H54 (cell line): Measurements from ENCODE around the gene EDN2.

Source experiments
- DNase-seq: peaks from one replicate; pipeline ENCODE4 v3.0.0; 2011; ENCODE audit warnings: low spot score, mixed read lengths; ENCODE audit not compliant: insufficient read length
- FAIRE-seq: peaks from 3 replicates; lab custom pipeline; 2011; peaks lifted over from hg19 to GRCh38; lab: Jason Lieb, UNC
- POLR2A ChIP-seq: IDR thresholded peaks from 2 replicates; pipeline ENCODE4 v1.6.1; 2011; ENCODE audit warnings: low read depth, mild to moderate bottlenecking, low read length

The EDN2 gene

DNA sequence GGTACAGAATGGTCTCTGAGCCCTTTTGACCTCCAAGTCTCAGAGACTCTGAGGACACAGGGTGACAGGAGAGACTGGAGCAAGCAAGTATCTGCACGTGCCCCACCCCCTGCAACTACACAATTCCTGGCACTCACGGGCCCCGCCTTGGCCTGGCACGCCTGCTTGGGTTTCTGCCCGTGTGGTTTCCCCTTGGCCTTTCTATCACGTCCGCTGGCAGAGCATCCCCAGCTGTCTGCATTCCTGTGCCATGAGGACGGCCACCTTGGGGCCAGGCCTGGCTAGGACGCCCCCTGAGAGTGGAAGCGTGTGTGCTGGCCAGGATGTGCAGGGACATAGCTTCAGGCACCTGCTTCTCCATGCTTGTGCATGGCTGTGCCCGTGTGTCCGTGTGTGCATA is 14.3 kb upstream of the EDN2 start:
- no peak for TF ChIP-seq POLR2A
- no peak for FAIRE-seq

DNA sequence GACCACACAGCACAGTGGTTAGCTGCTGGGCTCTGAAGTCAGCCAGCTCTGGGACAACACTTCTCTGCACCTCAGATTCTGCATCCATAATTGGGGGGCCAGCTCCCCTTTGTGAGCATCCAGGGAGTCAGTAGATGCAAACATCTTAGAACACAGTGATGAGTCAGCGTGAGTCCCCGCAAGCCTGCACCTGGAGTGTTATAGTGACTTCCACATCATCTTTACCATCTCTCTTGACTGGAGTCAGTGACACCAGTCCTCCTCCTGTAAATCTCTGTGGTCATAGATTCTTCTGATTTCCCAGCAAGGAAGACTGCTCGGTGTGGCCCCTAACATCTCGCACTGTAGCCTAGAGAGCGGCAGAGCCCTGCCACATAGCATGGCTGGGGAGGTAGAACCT is 13.9 kb upstream of the EDN2 start:
- no peak for TF ChIP-seq POLR2A
- DNase-seq (no peak), FAIRE-seq (no peak)

More for the DNA sequence above, 14.3 kb upstream of the EDN2 start:
- DNase-seq, result peak; percentile 87

DNA sequence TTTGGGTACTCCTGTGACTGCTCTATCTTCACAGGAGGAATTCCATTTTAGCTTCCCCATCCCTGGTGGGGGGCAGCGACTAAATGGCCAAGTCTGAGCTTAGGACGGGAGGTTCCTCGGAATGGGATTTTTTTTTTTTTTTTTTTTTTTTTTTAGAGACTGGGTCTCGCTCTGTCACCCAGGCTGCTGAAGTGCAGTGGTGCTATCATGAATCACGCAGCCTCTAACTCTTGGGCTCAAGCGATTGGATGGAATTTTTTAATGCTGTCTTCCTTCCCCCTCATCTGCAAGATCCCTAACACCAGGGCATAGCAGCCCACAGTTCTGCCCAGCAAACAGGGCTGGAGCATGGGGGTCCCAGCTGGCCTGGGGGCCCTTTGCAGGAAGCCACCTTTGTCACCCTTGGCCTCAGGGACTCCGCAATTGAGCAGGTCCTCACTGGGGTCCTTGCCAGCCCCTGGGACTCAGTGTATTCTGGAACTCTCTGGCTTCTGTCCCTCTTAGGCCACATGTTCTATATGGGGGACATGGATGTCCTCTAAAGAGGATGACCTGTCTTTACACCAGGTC is 13.1 kb upstream of the EDN2 start:
- no peak for DNase-seq
- no peak for TF ChIP-seq POLR2A
- FAIRE-seq, result no peak

GRCh38 chr1:41497056-41497440 is 12.6 kb upstream of the EDN2 start:
- FAIRE-seq, result no peak
- no peak for TF ChIP-seq POLR2A

DNA sequence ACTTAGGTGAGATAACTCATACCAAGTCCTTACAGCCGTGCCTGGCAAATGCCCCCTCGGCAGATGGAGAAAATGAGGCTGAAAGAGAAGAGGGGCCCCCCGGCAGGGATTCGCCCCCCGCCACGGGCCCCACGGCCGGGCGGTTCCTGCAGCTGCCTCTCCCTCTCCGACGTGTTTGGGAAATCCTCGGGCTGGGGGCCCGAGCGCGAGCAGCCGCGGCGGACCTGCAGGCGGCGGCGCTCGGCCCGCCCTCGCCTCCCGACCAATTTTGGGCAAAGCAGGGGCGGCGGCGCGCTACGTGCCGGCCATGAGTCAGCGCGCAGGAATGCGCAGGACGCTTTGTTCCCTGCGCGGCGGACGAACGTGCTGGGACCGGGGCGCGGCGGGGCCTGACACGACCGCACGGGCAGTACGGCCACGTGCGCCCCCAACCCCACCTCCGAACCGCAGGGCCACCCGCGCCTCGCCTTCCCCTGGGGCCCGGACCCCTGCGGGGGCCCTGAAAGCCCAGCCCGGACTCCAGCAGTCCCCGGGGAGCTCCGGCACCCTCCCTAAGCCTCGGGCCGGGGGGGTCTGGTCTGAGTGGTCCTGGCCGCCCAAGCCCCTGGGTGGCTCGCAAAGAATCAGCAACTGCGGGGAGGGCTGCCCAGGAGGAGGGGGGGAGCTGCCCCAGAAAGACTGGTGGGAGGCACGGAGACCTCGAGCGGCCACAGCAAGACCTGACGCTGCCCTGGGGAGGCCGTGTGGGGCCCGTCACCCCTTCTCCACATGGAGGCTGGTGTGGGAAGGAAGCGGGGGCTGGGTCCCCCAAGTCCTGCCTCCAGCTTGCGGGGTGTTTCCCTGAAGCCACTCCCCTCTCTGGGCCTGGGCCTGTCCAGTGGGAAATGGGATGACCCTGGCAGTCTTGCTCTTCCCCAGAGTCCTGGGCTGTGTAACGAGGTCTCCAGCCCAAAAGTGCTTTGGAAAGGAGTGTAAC is 11.9 kb upstream of the EDN2 start:
- peak; percentile 30; the same call in 1 of the 2 replicates for TF ChIP-seq POLR2A
- no peak for FAIRE-seq
- peak; percentile 82 for DNase-seq

More at GRCh38 chr1:41497056-41497440, 12.6 kb upstream of the EDN2 start:
- DNase-seq, result no peak

DNA sequence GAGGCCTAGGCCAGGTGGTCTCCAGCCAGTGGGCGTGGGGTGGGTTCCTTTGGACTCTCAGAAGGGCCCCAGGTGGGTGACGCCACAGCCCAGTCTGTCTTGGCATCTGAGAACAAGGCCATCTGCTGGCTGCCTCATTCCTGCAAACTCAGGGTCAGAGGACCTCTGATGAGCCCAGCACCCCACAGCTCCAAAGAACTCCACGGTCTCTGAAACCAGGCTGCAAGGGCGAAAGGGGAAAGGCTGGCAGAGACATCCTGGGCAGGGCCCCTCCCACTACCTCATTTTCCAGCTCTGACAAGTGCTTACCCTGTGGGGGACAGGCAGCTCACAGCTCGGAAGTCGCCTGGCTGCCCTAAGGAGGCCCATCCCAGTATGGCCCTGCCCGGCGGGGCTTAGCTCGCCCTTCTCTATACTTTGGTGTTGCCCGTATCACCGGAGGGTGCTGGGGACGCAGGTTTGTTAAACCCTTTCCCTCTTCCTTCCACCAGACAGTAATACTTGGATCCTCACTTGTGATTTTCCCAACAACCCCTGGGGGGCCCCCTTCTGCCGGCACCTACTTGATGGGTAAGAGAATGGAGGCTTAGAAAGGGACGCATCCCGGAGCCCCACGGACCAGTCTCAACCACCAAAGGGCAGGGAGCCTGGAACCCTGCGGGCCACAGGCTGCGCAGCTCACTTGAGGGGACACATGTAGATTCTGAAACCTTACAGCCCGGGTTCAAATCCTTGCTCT is 10.9 kb upstream of the EDN2 start:
- FAIRE-seq, result no peak
- DNase-seq, result no peak
- TF ChIP-seq POLR2A, result no peak

- no peak for TF ChIP-seq POLR2A
- FAIRE-seq (no peak), DNase-seq (no peak)
These were observed 10.1 kb upstream of the EDN2 start for GRCh38 chr1:41494351-41495209.

DNA sequence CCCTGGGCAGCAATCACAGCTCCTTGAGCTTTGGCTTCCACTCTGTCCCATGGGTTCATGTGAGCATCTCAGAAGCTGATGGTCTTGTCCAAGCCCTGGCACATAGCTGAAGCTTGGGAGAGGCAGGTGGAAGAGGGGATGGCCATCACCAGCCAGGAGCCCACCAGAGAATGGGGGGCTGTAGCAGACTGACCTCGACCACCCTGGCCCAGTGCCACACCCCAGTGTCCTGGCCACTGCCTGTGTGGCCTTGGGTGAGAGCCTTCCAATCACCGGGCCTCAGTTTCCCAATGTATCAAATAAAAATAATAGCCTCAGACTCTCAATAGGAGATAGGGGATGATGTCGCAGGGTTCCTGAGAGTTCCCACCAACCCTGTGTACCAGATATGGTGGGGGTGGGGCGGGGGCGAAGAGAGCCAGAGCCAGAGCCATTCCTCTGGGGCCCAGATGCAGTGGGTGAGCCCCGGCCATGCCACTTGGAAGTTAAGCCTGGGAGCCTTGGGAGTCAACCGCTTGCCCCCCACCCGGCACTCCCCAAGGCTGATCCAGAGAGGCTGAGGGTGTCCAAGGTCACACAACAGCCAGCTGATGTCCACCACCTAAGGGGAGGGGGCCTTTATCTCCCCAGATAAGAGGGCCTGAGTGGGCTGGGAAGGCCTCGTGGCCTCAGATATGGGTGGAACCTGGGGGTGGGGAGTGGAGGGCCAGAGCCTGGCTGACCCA is 9.3 kb upstream of the EDN2 start:
- TF ChIP-seq POLR2A, result no peak
- no peak for FAIRE-seq

GRCh38 chr1:41493117-41493536 is 8.6 kb upstream of the EDN2 start:
- FAIRE-seq (peak; percentile 84), DNase-seq (peak; percentile 98)
- TF ChIP-seq POLR2A, result no peak

More for the DNA sequence above, 9.3 kb upstream of the EDN2 start:
- DNase-seq, result no peak

DNA sequence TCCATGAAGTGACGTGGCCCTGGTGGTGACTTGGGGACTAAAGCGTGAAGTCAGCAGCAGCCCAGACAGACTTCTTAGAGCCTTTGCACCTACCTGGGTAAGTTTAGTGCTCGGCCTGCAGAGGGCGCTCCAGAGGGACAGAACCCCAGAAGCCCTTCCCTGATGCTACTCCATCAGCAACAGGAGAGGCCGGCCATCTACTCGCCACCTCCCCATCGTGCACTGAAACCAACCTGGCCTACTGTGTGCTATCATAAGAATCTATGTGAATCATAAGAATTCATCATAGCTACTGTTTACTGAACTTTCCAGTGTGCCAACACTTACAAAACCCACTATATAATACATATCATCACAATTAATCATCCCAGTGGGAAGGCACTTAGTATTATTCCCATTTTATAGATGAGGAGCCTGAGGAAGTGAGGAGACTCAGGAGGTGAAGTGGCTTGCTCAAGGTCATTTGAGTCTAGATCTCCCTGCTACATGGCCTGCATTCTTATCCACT is 7.9 kb upstream of the EDN2 start:
- DNase-seq, result no peak
- no peak for FAIRE-seq
- no peak for TF ChIP-seq POLR2A

DNA sequence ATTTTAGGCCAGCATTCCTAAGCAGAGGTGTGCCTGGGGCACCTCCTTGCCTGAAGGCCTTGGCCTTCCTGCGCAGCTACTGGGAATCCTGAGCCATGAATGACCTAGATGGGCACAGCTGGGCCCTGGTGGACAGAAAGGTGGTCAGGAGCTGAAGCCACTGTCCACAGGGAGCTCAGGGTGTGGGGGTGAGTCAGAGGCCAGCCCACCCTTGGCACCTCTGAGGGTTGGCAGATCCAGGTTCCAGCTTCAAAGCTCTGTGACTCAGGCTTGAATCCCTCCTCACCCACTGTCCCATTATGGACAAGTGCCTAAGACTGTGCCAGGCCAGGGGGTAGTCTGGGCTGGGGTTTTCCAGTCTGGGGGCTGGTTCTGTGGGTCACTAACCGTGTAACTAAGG is 6.4 kb upstream of the EDN2 start:
- FAIRE-seq, result no peak
- no peak for DNase-seq
- no peak for TF ChIP-seq POLR2A

DNA sequence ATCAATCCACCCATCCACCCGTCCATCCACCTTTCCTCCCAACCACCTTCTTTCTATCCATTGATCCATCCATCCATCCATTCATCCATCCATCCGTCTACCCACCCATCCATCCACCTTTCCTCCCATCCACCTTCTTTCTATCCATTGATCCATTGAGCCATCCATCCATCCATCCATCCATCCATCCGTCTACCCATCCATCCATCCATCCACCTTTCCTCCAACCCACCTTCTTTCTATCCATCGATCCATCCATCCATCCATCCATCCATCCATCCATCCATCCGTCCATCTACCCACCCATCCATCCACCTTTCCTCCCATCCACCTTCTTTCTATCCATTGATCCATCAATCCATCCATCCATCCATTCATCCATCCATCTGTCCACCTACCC is 5.1 kb upstream of the EDN2 start:
- no peak for DNase-seq
- TF ChIP-seq POLR2A, result no peak
- FAIRE-seq, result no peak
